Mononuclear cell (primary cell): ENCODE data around the gene DRICH1. TPM values are rescaled to one million over a fixed set of nuclear protein-coding genes. Genes with fewer than 3 reads are reported as not detected.
"Not testable (repeated sequence)": the region's sequence is repeated elsewhere in the genome, so short reads cannot be mapped to it uniquely, and the experiment has no call there.

Source experiments
- H3K27me3 ChIP-seq: 2 replicates; pipeline ENCODE4 v1.6.0; 2011; ENCODE audit warnings: low read length, control low read depth; ENCODE audit not compliant: insufficient read depth
- H3K4me1 ChIP-seq: 2 replicates; pipeline ENCODE4 v1.5.1; 2011; ENCODE audit warnings: mild to moderate bottlenecking, low read length, control low read depth; ENCODE audit not compliant: insufficient read depth
- H3K4me3 ChIP-seq: 2 replicates; pipeline ENCODE4 v1.5.1; 2011; ENCODE audit warnings: mild to moderate bottlenecking, low read length, moderate library complexity
- H3K9me3 ChIP-seq: 2 replicates; pipeline ENCODE4 v1.5.1; 2011; ENCODE audit warnings: low read depth, mild to moderate bottlenecking, control low read depth, low read length
- total RNA-seq: library from RNA; depleted of rRNA; stranded (reverse); fragments of >200 nt; gene quantifications from one replicate; pipeline ENCODE4 v1.2.3, GENCODE V29; 2012

DRICH1 gene
- total RNA-seq, 1 donor = 0.73 TPM

GRCh38 chr22:23622634-23623033 is 9.5 kb downstream of the DRICH1 start:
- Histone ChIP-seq H3K27me3 (no peaks in the 10 kb centered on the region), H3K4me1 (no peaks in the 10 kb centered on the region), H3K9me3 (no peaks in the 10 kb centered on the region), H3K4me3 (no peak overlapping the region)

- H3K4me1 ChIP-seq, H3K27me3 ChIP-seq, H3K9me3 ChIP-seq, H3K4me3 ChIP-seq: not testable (repeated sequence)
Measured at GRCh38 chr22:23621916-23622315, 10.2 kb downstream of the DRICH1 start.

- H3K4me3 ChIP-seq = no peak overlapping the region
- no peaks in the 10 kb centered on the region for H3K27me3 ChIP-seq
- no peaks in the 10 kb centered on the region for H3K4me1 ChIP-seq
- no peaks in the 10 kb centered on the region for H3K9me3 ChIP-seq
Measured at GRCh38 chr22:23621082-23621780, 10.9 kb downstream of the DRICH1 start.

- no peaks in the 10 kb centered on the region for H3K9me3 ChIP-seq
- H3K4me3 ChIP-seq = no peak overlapping the region
- no peaks in the 10 kb centered on the region for H3K4me1 ChIP-seq
Measured at GRCh38 chr22:23613193-23613972, 18.7 kb downstream of the DRICH1 start.

GRCh38 chr22:23609983-23610781 is 21.9 kb downstream of the DRICH1 start:
- Histone ChIP-seq H3K27me3 (no peaks in the 10 kb centered on the region), H3K4me1 (no peaks in the 10 kb centered on the region), H3K9me3 (no peaks in the 10 kb centered on the region), H3K4me3 (no peak overlapping the region)

More at GRCh38 chr22:23613193-23613972, 18.7 kb downstream of the DRICH1 start:
- no peaks in the 10 kb centered on the region for H3K27me3 ChIP-seq

- Histone ChIP-seq H3K4me1 (no peaks in the 10 kb centered on the region), H3K4me3 (no peak overlapping the region), H3K27me3 (no peaks in the 10 kb centered on the region), H3K9me3 (no peaks in the 10 kb centered on the region)
Measured at GRCh38 chr22:23608583-23608982, 23.5 kb downstream of the DRICH1 start.

- H3K4me1 ChIP-seq = no peaks in the 10 kb centered on the region
- H3K27me3 ChIP-seq = no peaks in the 10 kb centered on the region
- H3K9me3 ChIP-seq = no peaks in the 10 kb centered on the region
Measured at GRCh38 chr22:23606204-23607131, 25.7 kb downstream of the DRICH1 start.

GRCh38 chr22:23604939-23605712 is 27.0 kb downstream of the DRICH1 start:
- no peaks in the 10 kb centered on the region for H3K9me3 ChIP-seq
- H3K4me1 ChIP-seq = no peaks in the 10 kb centered on the region
- no peaks in the 10 kb centered on the region for H3K27me3 ChIP-seq
- H3K4me3 ChIP-seq = no peak overlapping the region

More at GRCh38 chr22:23606204-23607131, 25.7 kb downstream of the DRICH1 start:
- H3K4me3 ChIP-seq = no peak overlapping the region

- Histone ChIP-seq H3K27me3 (no peaks in the 10 kb centered on the region), H3K4me1 (no peaks in the 10 kb centered on the region), H3K9me3 (no peaks in the 10 kb centered on the region), H3K4me3 (no peak overlapping the region)
Measured at GRCh38 chr22:23603266-23603665, 28.9 kb downstream of the DRICH1 start.

- no peaks in the 10 kb centered on the region for H3K9me3 ChIP-seq
- no peak overlapping the region for H3K4me3 ChIP-seq
- H3K27me3 ChIP-seq = no peaks in the 10 kb centered on the region
- H3K4me1 ChIP-seq = no peaks in the 10 kb centered on the region
Measured at GRCh38 chr22:23598805-23599518, 33.2 kb downstream of the DRICH1 start.

- not testable (repeated sequence) for H3K4me1 ChIP-seq, H3K27me3 ChIP-seq, H3K9me3 ChIP-seq, H3K4me3 ChIP-seq
Measured at GRCh38 chr22:23597576-23598268, 34.4 kb downstream of the DRICH1 start.

- H3K4me3 ChIP-seq, H3K9me3 ChIP-seq, H3K4me1 ChIP-seq, H3K27me3 ChIP-seq: not testable (repeated sequence)
Measured at GRCh38 chr22:23595904-23596303, 36.2 kb downstream of the DRICH1 start.

GRCh38 chr22:23591846-23592245 is 40.3 kb downstream of the DRICH1 start:
- H3K4me3 ChIP-seq = no peak overlapping the region
- H3K9me3 ChIP-seq = no peaks in the 10 kb centered on the region
- H3K4me1 ChIP-seq = no peaks in the 10 kb centered on the region
- no peaks in the 10 kb centered on the region for H3K27me3 ChIP-seq
